ENCODE data around the gene ARNT2. TPM values are rescaled to one million over a fixed set of nuclear protein-coding genes. Genes with fewer than 3 reads are reported as not detected.
"Not testable (repeated sequence)": the region's sequence is repeated elsewhere in the genome, so short reads cannot be mapped to it uniquely, and the experiment has no call there.

ARNT2 gene
- total and polyA plus RNA-seq, 5 donors from 2014 or later = not detected

DNA sequence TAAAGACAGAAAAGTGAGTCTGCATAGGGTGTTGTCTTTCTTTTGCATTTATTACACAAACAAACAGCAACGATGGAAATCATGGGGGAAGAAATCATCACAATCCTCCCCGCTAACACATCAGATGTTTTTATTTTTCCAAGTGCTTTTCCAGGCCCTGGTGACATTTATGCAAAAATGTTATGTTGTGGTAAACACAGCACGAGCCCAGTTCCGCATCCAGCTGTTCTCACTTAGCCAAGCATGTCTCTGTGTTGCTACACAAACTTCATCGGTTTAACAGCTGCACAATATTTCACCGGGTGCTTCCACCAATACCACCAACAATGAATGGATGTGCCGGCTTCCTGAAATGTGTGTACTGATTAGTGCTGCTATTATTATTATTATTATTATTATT lies 237.2 kb downstream of the ARNT2 start:
- Mint-ChIP-seq H3K4me3 (no peak overlapping the region), H3K27me3 (no peaks in the 10 kb centered on the region), H3K36me3 (no peaks in the 10 kb centered on the region), H3K27ac (no peak overlapping the region), H3K9me3 (peaks cover 0 to 2% (median 1%) of the 10 kb centered on the region in 7 donors), H3K4me1 (no peaks in the 10 kb centered on the region)
- DNase-seq (no peak), ATAC-seq (ENCODE audit: low read depth in 2 of 2) (no peak)
- Histone ChIP-seq H3K4me1 (ENCODE audit: control insufficient read depth, insufficient read depth, low read length, poor library complexity, severe bottlenecking) (no peaks in the 10 kb centered on the region), H3K27me3 (ENCODE audit: control insufficient read depth, insufficient read depth, low read length) (no peaks in the 10 kb centered on the region), H3K4me3 (ENCODE audit: low read depth, low read length) (no peak overlapping the region), H3K27ac (ENCODE audit: insufficient read depth, low read length, poor library complexity, severe bottlenecking) (no peak overlapping the region), H3K36me3 (ENCODE audit: control insufficient read depth, insufficient read depth, low read length) (no peaks in the 10 kb centered on the region), H3K9me3 (ENCODE audit: control insufficient read depth in 2 of 2, low read length in 2 of 2) (no peaks in the 10 kb centered on the region)

DNA sequence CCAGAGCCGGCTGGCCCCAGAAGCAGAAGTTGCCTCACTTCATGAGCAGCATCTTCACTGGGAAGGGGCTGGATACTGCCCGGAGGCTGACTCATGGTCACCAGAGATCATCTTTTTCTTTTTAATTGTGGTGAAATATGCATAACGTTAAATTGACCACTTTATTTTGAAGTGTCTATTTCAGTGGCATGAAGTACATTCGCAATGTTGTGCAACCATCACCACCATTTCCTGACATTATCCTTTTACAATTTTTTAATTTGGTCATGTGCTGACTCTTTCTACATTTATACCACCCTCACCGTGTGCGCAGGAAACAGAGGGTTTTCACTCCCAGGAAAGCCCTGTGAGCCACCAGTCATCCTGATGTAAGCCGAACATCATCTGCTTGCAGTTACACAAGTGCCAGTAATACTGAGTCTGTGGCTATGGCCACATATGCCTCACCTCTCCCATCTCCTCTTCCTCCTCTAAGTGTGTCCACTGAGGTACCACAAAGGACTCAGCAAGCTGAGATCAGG lies 239.3 kb downstream of the ARNT2 start:
- no peak overlapping the region for H3K4me3 ChIP-seq (ENCODE audit: low read depth, low read length)
- Mint-ChIP-seq H3K4me3 (no peak overlapping the region), H3K4me1 (no peaks in the 10 kb centered on the region), H3K36me3 (no peaks in the 10 kb centered on the region), H3K27ac (no peak overlapping the region), H3K27me3 (no peaks in the 10 kb centered on the region), H3K9me3 (peaks cover 0 to 12% (median 1%) of the 10 kb centered on the region in 7 donors)
- ATAC-seq (ENCODE audit: low read depth in 2 of 2) = no peak
- no peak for DNase-seq
- H3K4me1 ChIP-seq (ENCODE audit: control insufficient read depth, insufficient read depth, low read length, poor library complexity, severe bottlenecking) = no peaks in the 10 kb centered on the region
- no peak overlapping the region for H3K27ac ChIP-seq (ENCODE audit: insufficient read depth, low read length, poor library complexity, severe bottlenecking)
- no peaks in the 10 kb centered on the region for H3K36me3 ChIP-seq (ENCODE audit: control insufficient read depth, insufficient read depth, low read length)
- no peaks in the 10 kb centered on the region for H3K27me3 ChIP-seq (ENCODE audit: control insufficient read depth, insufficient read depth, low read length)
- H3K9me3 ChIP-seq (ENCODE audit: control insufficient read depth in 2 of 2, low read length in 2 of 2) = no peaks in the 10 kb centered on the region

DNA sequence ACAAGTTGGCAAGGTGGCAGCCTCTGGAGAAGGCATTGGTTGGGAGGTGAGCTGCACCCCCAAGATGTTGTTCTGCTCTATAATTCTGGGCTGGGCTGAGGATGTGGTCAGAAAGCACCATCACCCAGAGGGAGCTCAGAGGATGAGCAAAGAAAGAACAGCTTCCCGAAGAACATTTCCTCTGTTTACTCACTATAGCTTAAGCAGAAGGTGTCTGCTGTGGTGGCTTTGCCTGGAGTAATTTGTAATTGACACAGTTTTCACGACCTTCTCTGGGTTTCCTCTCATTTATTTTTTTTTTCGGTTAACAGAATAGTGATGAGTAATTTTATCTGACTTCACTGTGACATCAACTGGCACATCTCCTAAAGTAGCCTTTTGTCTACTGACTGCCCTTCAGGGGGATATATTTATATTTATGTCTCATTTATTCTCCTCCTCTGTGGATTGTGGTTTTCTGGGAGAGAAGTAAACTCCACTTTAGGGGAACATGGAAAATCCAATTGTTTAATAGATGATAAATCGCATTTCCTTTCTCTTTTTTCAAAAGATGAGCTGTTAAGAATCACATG lies 241.4 kb downstream of the ARNT2 start:
- Histone ChIP-seq H3K4me3 (ENCODE audit: low read depth, low read length) (no peak overlapping the region), H3K27me3 (ENCODE audit: control insufficient read depth, insufficient read depth, low read length) (no peaks in the 10 kb centered on the region), H3K27ac (ENCODE audit: insufficient read depth, low read length, poor library complexity, severe bottlenecking) (no peak overlapping the region), H3K36me3 (ENCODE audit: control insufficient read depth, insufficient read depth, low read length) (no peaks in the 10 kb centered on the region), H3K4me1 (ENCODE audit: control insufficient read depth, insufficient read depth, low read length, poor library complexity, severe bottlenecking) (no peaks in the 10 kb centered on the region), H3K9me3 (ENCODE audit: control insufficient read depth in 2 of 2, low read length in 2 of 2) (no peaks in the 10 kb centered on the region)
- no peaks in the 10 kb centered on the region for H3K36me3 Mint-ChIP-seq
- no peaks in the 10 kb centered on the region for H3K27me3 Mint-ChIP-seq
- peaks cover 0 to 15% (median 1%) of the 10 kb centered on the region in 7 donors for H3K9me3 Mint-ChIP-seq
- H3K27ac Mint-ChIP-seq = no peak overlapping the region
- DNase-seq (peak in 1 of 3 donors; percentile 4), ATAC-seq (ENCODE audit: low read depth in 2 of 2) (no peak)
- H3K4me3 Mint-ChIP-seq = no peak overlapping the region
- H3K4me1 Mint-ChIP-seq = no peaks in the 10 kb centered on the region

DNA sequence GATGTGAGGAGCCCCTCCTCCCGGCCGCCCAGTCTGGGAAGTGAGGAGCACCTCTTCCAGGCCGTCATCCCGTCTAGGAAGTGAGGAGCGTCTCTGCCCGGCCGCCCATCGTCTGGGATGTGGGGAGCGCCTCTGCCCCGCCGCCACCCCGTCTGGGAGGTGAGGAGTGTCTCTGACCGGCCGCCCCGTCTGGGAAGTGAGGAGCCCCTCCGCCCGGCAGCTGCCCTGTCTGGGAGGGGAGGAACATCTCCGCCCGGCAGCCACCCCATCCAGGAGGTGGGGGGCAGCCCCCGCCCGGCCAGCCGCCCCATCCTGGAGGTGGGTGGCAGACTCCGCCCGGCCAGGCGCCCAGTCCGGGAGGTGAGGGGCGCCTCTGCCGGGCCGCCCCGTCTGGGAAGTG lies 243.2 kb downstream of the ARNT2 start:
- H3K27ac Mint-ChIP-seq; ATAC-seq (ENCODE audit: low read depth in 2 of 2); H3K4me1 ChIP-seq (ENCODE audit: control insufficient read depth, insufficient read depth, low read length, poor library complexity, severe bottlenecking); H3K4me3 Mint-ChIP-seq; H3K27me3 Mint-ChIP-seq; H3K4me1 Mint-ChIP-seq; H3K36me3 Mint-ChIP-seq; H3K4me3 ChIP-seq (ENCODE audit: low read depth, low read length); DNase-seq; H3K36me3 ChIP-seq (ENCODE audit: control insufficient read depth, insufficient read depth, low read length); H3K27me3 ChIP-seq (ENCODE audit: control insufficient read depth, insufficient read depth, low read length); H3K27ac ChIP-seq (ENCODE audit: insufficient read depth, low read length, poor library complexity, severe bottlenecking); H3K9me3 ChIP-seq (ENCODE audit: control insufficient read depth in 2 of 2, low read length in 2 of 2): not testable (repeated sequence)
- H3K9me3 Mint-ChIP-seq = peaks cover 0 to 19% (median 1%) of the 10 kb centered on the region in 7 donors

Other genes with a start within 250 kb of the ARNT2 start
- not detected for gene CTXND1, start 152.2 kb upstream of the ARNT2 start, total RNA-seq
- not detected for gene CTXND1, start 152.2 kb upstream of the ARNT2 start, polyA plus RNA-seq